Stimulated activated CD8-positive, alpha-beta memory T cell treated with anti-CD3 and anti-CD28 coated beads, Interleukin-7, amount 100 ng/mL, for 48 hours (primary cell): ENCODE results near the gene ACO2.
"Not testable (repeated sequence)": the region's sequence is repeated elsewhere in the genome, so short reads cannot be mapped to it uniquely, and the experiment has no call there.

Source experiments
- DNase-seq, 2 donors: peaks; one replicate each; pipeline ENCODE4 v3.0.0-alpha.2; 2020; ENCODE audit warnings: low read depth in 1 of 2; ENCODE audit errors: extremely low read depth in 1 of 2

Gene ACO2

DNA sequence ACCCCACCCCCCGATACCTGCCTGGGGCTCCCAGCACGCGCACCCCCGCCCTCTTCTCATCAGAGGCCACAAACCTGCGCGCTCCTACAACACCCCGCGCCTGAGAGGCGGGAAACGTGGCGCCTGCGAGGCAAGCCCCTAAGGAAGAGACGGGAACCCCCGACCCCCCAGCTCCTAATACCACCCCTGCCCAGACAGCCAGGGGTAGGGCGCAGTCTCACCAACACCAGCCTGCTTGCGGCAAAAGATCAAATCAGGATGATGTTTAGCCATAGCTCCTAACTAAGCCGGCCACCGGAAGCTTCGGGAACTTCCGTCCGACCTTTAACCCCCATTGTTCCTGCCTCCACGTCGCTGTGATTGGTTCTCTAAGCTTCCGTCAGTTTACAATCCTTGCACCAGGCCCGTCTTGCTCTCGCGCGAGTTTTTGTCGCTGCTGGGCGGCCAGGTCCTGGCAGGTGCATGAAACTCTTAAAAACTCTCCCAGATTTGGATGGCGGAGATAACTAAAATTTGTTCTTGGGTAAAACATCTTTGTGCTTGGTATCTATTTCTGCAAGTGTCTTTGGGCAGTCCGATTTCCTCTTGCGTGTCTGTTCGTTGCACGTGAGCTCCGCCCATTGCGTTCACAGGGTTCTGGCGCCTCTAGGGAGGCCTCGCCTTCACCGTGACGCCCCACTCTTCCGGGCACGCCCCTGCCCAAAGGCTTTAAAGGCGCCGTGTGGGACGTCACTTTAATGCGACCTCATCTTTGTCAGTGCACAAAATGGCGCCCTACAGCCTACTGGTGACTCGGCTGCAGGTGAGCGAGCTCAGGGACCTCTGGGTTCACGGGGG is at the start of gene ACO2, which contains the start of gene PHF5A:
Gene ACO2 (plus strand): TSS at position 737 of the 837 bp plus-strand sequence. CDS start 30 bp downstream, at position 767.
Gene PHF5A (minus strand): TSS at position 312 of the 837 bp plus-strand sequence. CDS start 39 bp downstream, at position 273.
- peak; percentile 93 to 95 for DNase-seq

DNA sequence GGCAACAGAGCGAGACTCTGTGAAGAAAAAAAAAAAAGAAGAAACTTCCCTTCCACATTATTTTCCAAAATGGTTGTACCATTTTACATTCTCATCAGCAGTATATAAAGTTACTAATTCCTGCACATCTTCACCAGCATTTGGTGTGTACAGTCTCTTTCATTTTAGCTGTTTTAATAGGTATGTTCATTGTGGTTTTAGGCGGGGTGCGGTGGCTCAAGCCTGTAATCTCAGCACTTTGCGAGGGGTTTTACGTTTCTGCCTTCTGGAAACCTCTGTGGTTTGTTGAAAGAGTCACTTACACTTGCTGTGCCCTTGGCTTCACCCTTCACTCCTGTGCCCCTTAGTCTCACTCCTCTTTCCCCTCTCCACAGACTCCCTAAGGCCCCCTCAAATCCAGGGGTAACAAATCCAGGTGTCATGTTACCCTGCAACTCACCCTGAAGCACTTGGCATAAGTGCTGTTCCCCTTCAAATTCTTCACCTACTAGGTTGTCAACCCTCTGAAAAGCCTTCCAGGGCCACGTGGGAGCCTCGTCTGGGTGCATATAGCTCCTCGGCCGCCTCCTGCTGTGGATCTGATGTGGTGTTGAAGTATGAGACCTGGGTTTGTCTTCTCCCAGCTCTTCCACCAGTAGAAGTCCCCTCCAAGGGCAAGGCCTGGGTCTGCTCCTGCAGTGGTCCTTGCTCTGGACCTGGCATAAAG is 43.1 kb upstream of the ACO2 start:
- no peak for DNase-seq

DNA sequence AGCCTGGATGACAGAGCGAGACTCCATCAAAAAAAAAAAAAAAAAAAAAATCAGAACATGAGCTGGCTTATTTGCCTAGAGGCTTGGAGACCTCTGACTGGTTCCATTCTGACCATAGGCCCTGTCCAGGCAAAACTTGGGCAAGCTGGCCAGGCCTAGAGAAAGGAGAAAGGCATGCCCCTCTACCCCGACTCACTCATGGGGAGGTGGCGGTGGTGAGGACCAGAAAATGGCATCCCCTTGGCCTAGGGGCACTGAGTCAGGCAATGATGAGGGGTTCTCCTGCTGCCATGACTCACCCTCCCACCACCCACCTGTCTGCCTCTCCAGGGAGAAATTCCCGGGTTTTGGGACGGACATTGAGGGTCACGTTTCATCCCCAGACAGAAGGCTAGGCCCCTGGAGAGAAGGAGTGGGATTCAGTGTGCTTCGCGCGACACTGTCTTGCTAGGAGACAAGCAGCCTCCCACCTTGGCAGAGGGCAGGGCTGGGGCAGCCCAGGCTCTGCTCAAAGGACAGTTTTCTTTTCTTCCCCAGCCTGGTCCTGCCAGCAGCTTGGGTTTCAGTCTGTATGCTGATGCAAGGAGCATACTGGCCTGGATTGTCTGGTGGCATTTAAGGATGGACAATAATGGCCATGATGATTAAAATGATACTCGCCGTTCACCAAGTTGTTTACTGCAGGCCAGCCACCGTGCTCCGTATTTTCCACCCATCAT is 39.5 kb upstream of the ACO2 start:
- DNase-seq: no peak

DNA sequence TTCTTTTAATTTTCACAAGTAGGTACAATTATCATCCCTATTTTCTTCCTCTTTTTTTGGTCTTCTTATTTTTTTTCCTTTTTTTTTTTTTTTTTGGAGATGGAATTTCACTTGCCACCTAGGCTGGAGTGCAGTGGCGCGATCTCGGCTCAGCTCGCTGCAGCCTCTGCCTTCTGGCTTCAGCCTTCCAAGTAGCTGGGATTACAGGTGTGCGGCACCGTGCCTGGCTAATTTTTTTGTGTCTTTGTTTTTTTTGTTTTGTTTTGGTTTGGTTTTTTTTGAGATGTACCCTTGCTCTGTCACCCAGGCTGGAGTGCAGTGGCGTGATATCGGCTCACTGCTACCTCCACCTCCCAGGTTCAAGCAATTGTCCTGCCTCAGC is 39.0 kb upstream of the ACO2 start:
- no peak for DNase-seq

DNA sequence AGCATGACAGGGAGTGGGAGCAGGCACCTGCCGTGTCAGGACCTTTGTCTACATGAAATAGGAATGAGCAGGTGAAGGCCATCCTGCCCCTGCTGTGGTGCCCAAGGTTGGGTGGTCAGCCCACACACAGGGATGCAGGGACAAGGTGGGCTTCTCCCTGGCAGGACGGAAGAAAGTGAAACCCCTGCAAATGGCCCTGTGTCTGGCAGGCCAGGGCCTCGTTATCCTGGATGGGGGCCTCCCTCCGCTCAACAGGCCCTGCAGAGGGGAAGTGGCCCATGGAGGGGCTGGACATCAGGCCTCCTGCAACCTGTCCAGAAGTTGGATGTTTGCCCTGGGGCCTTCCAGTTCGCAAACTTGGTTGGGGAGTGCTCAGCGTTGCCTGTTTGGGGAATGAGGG is 37.3 kb upstream of the ACO2 start:
- DNase-seq: no peak

DNA sequence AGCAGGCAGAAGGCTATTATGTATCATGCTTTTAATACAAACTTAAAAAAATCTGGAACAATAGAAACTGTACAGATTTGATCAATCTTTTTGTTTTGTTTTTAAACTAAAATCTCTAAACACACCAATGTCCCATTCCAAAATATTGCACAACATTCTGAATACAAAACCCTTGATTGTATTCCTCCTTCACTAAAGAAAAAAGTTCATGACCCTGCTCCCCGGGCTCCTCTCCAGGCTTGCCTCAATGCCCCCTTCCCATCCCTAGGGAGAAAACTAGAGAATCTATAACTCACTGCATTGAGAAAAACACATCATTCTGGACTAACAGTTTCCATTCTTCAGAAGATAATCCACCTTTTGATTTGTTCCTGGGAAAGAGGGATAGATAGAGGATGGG is 35.4 kb upstream of the ACO2 start:
- DNase-seq: not testable (repeated sequence)

DNA sequence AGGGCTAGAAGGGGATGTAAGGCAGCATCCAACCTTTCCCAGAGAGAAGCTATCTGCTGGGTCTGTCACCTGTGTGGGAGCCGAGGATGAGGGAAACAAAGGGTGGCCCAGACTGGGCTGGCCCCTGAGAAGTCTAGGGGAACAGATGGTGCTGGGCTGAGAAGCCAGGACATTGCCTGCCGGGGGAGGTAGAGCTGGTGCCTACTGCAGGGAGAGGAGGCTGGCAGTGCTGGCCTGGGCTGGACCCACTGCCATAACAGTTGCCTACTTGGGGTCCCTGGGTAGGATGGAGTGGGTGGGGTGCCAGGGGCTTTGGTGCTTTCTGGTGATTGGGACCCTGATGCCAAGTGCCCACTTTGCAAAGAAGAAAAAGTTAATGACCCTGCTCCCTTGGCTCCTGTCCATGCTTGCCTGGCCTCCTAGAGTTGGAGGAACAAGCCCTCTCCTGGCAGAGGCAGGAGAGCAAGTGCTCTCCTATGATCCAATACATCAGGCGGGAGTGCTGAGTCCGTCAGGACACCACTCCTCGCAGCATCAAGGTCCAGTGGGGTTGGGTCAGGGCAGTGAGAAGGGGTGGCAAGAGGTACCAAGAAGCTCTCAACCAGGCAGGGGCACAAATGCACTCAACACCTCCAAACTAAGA is 34.4 kb upstream of the ACO2 start:
- DNase-seq: not testable (repeated sequence)

DNA sequence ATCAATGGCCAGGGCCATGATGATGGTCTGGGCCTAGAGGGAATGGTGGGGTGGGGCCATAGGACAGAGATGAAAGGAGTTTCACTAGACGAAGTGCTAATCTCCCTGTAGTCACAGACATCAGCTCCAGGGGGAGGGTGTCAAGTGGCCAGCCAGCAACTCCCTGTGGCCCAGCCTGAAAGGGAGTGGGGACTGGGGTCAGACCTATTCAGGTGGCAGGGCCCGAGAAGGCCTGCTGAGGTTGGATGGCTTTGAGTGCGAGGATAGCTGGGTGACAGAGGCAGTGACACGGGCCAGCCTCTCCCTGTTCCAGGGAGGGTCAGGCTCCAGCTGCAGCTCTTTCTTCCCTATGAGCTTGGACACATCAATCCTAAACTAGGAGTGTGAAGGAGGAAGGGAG is 33.4 kb upstream of the ACO2 start:
- no peak for DNase-seq

DNA sequence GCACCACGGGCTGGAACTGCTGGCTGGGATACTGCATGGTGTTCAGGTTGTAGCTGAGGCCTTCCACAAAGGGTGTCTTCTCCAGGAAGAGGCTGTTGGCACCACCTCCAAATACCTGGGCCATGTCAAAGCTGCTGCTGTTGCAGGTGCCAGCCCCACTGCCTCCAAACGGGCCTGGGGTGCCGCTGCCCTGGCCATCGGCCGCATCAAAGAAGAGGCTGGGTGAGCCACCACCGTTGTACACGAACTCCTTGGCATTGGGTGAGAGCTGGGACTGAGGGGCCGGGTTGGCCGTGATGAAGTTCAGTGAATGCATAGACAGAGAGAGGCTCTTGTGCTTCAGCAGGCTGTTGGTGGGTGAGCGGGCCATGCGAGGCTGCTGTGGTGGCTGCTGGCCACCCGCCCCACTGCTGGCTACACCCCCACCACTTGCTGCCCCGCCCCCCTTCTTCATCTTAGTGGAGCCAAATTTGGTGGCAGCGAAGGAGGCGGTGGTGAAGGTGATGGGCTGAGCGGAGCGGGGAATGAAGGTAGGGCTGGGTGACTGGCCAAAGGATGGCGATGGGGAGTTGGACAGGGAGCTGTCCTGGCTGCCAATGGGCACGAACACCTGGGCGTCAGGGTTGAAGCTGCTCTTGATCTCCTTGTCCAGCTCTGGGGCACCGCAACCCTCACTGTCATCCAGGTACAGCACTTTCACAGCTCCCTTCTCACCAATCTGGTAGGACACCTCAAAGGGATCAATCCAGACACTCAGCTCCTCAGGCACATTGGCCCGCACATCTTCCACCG is 32.4 kb upstream of the ACO2 start:
- DNase-seq: no peak

DNA sequence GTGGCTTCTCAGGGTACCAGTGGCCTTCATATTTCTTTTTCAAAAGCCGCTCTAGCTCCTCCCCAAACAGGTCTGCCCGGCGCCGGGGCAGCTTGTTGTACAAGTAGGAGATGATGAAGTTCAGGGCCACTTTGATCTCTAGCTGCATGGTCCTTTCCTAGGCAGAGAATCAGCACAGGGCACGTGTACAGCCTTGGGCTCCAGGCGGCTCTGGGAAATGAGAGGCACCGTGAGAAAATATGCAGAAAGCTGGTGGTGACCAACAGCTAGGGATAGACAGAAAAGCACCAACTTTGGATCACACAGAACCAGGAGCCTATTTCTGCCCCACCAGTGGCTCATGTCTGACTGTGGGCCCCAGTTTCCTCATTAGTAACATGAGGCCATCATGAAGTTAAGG is 31.7 kb upstream of the ACO2 start:
- DNase-seq: no peak

DNA sequence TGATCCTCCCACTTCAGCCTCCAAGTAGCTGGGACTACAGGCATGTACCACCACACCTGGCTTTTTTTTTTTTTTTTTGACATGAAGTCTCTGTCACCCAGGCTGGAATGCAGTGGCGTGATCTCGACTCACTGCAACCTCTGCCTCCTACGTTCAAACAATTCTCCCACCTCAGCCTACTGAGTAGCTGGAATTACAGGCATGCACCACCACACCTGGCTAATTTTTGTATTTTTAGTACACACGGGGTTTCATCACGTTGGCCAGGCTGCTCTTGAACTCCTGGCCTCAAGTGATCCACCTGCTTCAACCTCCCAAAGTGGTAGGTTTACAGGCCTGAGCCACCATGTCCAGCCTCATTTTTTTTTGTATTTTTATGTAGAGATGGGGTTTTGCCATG is 28.4 kb upstream of the ACO2 start:
- not testable (repeated sequence) for DNase-seq

DNA sequence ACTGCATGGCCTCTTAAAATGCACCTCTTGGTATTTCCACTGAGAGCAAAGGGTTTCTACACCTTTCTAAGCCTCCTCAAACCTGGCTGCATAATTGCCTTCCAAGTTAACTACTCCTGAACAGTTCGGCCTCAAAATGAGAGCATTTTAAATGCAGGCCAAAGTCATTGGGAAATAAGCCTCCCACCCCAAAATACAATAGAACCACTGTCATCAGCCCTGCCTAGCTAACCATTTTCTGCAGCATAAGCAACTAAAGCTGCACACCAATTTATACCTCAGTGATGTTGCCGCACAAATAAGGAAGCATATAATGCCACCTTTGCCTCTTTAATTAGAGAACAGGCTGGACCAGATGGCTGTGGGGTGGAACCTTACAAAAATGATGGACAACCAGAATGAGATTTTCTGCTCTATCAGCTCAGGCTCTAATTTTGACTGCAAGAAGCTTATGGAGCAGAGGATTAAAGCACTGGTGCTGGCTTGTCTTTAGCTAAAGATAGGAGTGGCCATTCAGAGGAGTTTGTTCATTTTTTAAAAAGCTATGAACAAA is 26.6 kb upstream of the ACO2 start:
- DNase-seq: no peak

DNA sequence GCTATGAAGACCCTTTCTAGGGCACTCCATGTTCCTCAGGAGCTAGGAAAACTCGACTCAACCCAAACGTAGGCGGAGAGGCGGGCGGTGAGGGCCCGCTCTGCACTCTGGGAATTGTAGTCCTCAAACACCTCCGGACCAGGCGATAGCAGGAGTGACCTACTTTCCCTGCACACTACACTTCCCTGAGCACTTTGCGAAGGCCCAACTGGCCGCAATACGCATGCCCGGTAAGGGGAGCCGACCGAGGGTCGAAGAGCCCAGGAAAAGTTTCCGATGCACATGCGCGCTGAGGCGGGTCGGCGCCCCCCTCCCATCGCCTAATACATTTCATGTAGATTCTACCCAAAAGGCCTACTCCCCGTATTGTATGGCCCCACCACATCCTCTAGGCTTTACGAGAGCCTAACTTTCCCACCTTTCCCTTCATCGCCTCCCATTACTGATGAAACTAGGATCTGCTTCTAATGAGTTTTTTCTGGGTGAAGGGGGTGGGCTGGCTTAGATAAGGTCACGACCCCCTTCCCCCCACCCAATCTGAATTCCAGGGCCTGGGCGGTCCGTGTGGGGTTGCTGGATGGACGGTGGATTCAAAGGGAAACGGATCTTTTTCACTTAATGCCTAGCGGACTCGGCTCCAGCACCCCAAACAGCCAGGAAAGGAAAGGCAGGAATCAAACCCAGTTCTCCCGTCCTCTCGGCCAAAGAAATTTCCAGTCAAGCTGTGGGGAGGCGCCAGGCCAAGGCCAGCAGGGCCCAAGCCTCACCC is 24.4 kb upstream of the ACO2 start:
- peak; percentile 81 to 91 for DNase-seq

DNA sequence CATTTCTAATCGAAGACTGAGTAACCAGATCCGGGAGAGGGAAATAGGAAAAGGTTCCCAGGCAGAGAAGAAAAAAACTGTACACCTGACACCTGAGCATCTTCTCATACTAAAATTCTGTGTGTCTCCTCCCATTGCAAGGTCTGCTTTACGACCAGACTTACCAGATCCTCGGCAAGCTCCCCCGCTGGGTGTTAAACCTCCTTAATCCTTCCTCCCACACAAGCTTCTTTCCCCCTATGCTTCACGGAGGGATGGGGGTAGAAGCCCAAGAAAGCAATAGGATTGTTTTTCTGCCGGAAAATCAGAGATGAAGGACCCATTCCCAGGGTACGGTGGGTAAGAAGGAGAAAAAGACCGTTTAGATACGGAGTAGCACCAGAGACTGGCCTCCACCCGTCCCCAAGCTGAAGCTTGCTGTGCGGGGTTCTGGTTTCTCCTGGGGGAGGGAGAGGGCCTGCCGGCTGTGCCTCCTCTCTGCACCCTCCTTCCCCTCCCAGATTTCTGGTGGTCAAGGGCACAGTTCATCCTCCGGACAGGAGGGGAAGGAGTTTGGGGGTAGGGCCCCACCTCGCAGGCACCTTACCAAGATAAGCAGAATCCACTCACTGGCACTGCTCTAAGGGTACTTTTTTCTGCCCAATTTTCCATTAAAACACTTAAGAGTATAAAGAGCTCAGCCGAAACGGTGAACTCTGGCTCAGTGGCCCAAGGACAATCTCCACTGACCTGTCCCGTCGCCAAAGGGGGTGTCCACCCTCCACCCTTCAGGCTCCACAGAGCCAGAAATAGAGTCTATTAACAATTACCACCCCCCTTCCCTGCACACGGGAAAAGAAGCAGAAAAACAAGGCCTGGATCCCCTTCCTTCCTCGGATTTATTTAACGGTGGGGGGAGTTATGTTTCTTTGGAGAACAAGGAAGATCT is 23.5 kb upstream of the ACO2 start:
- DNase-seq: no peak

DNA sequence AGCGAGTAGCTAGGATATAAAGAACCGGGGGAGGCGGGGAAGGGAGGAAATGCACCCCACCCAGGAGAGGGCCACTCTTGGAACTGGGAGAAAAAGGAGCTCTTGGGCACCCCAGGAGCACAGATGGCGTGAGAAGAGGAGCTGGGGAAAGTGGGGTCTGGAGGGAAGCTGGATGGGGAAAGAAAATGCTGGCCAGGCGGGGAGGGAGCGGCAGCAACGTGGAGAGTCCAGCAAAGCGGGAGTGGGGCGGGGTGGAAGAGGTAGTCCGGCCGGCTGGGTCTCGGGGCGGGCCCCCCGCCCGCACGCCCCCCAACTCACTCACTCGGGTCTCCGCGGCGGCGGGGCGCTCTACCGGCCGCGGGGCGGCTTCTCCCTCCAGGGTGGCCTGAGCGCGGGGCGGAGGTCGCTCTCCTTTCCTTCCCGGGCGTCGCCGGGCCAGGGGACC is 22.8 kb upstream of the ACO2 start:
- no peak for DNase-seq

DNA sequence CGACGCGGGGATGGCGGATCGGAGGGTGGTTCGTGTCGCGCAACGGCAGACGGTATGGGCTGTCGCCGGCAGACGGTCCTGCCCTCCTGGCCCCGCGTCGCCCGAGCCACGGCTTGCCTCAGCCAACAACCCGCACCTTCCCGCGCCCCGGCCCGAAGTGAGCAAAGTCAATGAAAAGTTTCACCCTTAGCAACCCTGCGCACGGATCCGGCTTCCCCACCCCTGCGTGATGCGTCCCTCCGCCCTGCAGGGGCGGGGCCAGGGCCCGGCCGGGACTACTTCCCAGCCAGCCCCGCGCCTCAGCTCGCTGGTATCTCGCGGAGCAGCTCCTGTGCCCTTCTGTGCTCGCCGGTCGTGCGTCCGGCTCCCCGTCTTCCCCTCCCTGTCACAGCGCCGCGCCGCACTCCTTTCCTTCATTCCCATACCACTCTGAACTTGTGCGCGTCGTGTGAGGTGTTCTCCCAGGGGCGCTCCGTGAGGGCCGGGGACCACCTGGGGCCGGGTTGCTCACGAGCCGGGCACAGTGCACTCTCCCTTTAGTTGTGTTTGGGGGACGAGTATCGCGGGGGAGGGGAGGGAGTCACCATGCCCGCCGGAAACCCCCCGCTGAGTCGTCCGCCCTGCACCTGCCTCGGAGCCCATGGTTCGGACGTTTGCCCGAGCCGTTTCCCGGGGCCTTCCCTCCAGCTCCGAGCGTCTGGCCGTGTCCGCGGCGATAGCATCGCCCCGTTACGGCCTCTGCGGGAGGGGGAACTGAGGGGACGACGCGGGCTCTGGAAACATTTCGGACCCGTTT is 22.1 kb upstream of the ACO2 start, which contains the start of gene TOB2:
Gene TOB2 (minus strand): TSS at position 163 of the 796 bp plus-strand sequence. CDS start 9,456 bp downstream, outside the sequence.
- peak; percentile 88 to 90 for DNase-seq
